Pancreas (tissue), 10 donors: ENCODE results near the gene CREBBP. TPM values are rescaled to one million over a fixed set of nuclear protein-coding genes. Genes with fewer than 3 reads are reported as not detected.

Experiments used
- ATAC-seq, 4 donors: fragments of 200-7000 bp; cut with Tn5 transposase; one replicate each; pipeline versions ENCODE4 v1.8.0 to v1.9.1; 2020; ENCODE audit warnings: mild to moderate bottlenecking in 4 of 4, moderate library complexity in 4 of 4
- DNase-seq, 6 donors: peaks; one replicate each; pipeline ENCODE4 v3.0.0-alpha.2; 2020
- FAIRE-seq: peaks from 2 replicates; lab custom pipeline; 2012; peaks lifted over from hg19 to GRCh38; lab: Jason Lieb, UNC
- H3K27ac ChIP-seq, 4 donors: fragments of 200-600 bp; sonication (generic); 1 replicate in 3 of 4; 2 replicates in 1 of 4; pipeline versions ENCODE4 v1.5.0 to v1.8.0; 2020
- H3K27me3 ChIP-seq, 4 donors: fragments of 200-600 bp; one replicate each; pipeline ENCODE4 v1.8.0; 2021
- H3K36me3 ChIP-seq, 3 donors: fragments of 200-600 bp; sonication (generic) in 1 of 3; one replicate each; pipeline versions ENCODE4 v1.5.0 to v1.8.0; 2020 to 2021
- H3K4me1 ChIP-seq, 3 donors: fragments of 200-600 bp; one replicate each; pipeline ENCODE4 v1.8.0; 2021
- H3K4me3 ChIP-seq, 4 donors: fragments of 200-600 bp; sonication (generic) in 2 of 4; one replicate each; pipeline versions ENCODE4 v1.5.0 to v1.8.0; 2020 to 2021
- H3K9me3 ChIP-seq, 4 donors: fragments of 200-600 bp; one replicate each; pipeline ENCODE4 v1.8.0; 2021
- WGBS, 2 donors: extraction: QIAGEN DNeasy Blood & Tissue Kit; methylation state at CpG; one replicate each; pipeline ENCODE4 v1.1.7; 2013; 5-methylcytosine and 5-hydroxymethylcytosine counted together
- intact Hi-C, 3 donors: fragments of 100-400 bp; cut with DNase I; formaldehyde crosslinking; loops; one replicate each; pipeline versions ENCODE4 v1.11.1 to v1.14.2; 2022
- polyA plus RNA-seq, 2 donors: library from polyadenylated mRNA; stranded (reverse); fragments of 200-250 nt; gene quantifications; one replicate each; pipeline ENCODE4 v1.2.3, GENCODE V29; 2013
- total RNA-seq, 6 donors: library from RNA; stranded (reverse); fragmentation: NEBNext Ultra II Directional in 4 of 6; extraction: Animal tissue kit (Norgen Biotek cat#: 25700) in 4 of 6; gene quantifications; one replicate each; pipeline versions ENCODE4 v1.2.1 to v1.2.4, GENCODE V29; 2021 to 2023
- TF ChIP-seq, protein P1 (sequence below), 4 donors: fragments of 200-600 bp; sonication (generic) in 3 of 4; IDR thresholded peaks; one replicate each; pipeline versions ENCODE4 v1.5.0 to v1.8.0; 2021; ENCODE audit warnings: antibody characterized with exemption in 4 of 4
- donor health status: healthy with polysubstance abuse.
- donor health status: DM: no; HTN: no; CAD: no; lungs with moderate emphysema.
- donor health status: DM: no; HTN: no; CAD: no.
- donor health status: control.
- donor health status: control.
- donor health status: Bipolar disorder and iron deficiency.
- donor health status: DM: yes; HTN: yes; CAD: no.
- donor health status: DM: no; HTN: no; CAD: no.
- donor health status: DM: no; HTN: no; CAD: no.
- donor health status: DM: yes; HTN: yes; CAD: no.

The CREBBP gene
- total and polyA plus RNA-seq, 8 donors, result 14.4 to 49.4 (median 30.2) TPM

DNA sequence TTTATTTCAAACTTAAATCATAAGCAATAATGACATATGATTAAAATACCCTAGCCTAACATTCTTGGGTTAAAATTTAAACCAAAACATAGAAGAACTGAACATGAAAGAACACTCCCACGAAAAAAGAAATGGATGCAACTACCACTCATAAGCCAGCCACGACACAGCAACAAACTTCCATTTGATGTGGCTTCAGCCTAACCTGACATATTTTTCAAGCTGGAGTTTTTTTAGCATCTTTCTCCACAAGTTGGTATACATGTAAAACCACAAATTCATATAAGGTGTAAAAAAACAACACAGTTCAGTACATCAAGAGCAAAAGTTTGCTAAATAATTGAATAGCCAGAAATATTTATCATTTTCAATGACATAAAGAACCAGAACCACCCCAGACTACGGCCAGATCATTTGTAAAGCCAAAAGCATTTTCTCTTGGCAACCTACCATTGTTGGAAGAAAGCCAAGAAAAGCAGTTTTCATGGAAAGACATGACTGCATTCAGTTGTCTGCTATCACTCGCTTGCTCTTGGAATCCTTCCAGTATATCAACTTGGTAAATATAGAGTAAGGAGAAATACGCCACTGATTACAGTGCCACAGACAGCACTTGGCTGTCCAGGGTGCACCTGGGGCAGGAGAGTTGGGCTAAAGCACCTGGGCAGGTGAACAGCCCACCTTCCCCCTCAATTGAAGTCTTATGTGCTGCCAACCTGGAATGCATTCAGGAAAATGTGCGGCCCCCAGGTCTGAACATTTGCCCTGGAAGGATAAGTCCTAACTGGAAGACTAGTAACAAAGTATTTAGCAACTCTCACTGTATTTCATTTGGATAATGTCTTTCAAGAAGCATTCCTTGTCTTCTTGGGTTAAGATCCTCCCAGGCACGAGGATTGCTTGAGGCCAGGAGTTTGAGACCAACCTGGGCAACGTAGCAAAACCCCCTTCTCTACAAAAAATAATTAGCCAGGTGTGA is 60.5 kb downstream of the CREBBP start:
- ATAC-seq, result peak; percentile 89 to 96 (median 94)
- Histone ChIP-seq H3K4me1 (peaks cover 15 to 49% (median 39%) of the 10 kb centered on the region in 3 donors), H3K27me3 (no peaks in the 10 kb centered on the region), H3K9me3 (no peaks in the 10 kb centered on the region), H3K4me3 (no peak overlapping the region), H3K27ac (peak overlapping the region in 2 of 4 donors; percentile 44 to 61), H3K36me3 (no peaks in the 10 kb centered on the region)
- no peak for FAIRE-seq
- WGBS, 2 donors, result 7 to 9% methylated on average over 8 of the region's 8 CpGs
- intact Hi-C loops, result no loop called here
- DNase-seq, result peak in 5 of 6 donors; percentile 49 to 65 (median 53)
- TF ChIP-seq, protein P1, sequence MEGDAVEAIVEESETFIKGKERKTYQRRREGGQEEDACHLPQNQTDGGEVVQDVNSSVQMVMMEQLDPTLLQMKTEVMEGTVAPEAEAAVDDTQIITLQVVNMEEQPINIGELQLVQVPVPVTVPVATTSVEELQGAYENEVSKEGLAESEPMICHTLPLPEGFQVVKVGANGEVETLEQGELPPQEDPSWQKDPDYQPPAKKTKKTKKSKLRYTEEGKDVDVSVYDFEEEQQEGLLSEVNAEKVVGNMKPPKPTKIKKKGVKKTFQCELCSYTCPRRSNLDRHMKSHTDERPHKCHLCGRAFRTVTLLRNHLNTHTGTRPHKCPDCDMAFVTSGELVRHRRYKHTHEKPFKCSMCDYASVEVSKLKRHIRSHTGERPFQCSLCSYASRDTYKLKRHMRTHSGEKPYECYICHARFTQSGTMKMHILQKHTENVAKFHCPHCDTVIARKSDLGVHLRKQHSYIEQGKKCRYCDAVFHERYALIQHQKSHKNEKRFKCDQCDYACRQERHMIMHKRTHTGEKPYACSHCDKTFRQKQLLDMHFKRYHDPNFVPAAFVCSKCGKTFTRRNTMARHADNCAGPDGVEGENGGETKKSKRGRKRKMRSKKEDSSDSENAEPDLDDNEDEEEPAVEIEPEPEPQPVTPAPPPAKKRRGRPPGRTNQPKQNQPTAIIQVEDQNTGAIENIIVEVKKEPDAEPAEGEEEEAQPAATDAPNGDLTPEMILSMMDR (IDR thresholded peaks at IDR 0.05), result no peak

GRCh38 chr16:3819175-3819527 is 61.4 kb downstream of the CREBBP start:
- TF ChIP-seq, protein P1 (IDR thresholded peaks at IDR 0.05), result no peak
- Histone ChIP-seq H3K27me3 (no peaks in the 10 kb centered on the region), H3K27ac (no peak overlapping the region), H3K4me3 (no peak overlapping the region), H3K4me1 (peaks cover 15 to 42% (median 35%) of the 10 kb centered on the region in 3 donors), H3K36me3 (no peaks in the 10 kb centered on the region), H3K9me3 (no peaks in the 10 kb centered on the region)
- intact Hi-C loops, result no loop called here
- ATAC-seq (no peak), FAIRE-seq (no peak), DNase-seq (no peak)
- 89 to 91% methylated on average over 6 of the region's 6 CpGs for WGBS, 2 donors

- intact Hi-C loops, result no loop called here
- no peaks in the 10 kb centered on the region for H3K36me3 ChIP-seq
- no peak for DNase-seq
- FAIRE-seq, result no peak
- peaks cover 15 to 32% (median 27%) of the 10 kb centered on the region in 3 donors for H3K4me1 ChIP-seq
- WGBS, 2 donors, result 65 to 67% methylated on average over 3 of the region's 3 CpGs
- no peak overlapping the region for H3K27ac ChIP-seq
- H3K4me3 ChIP-seq, result no peak overlapping the region
- no peak for ATAC-seq
- H3K9me3 ChIP-seq, result no peaks in the 10 kb centered on the region
- H3K27me3 ChIP-seq, result no peaks in the 10 kb centered on the region
- TF ChIP-seq, protein P1 (IDR thresholded peaks at IDR 0.05), result no peak
These were observed 64.2 kb downstream of the CREBBP start for GRCh38 chr16:3816326-3816725.

- no peaks in the 10 kb centered on the region for H3K27me3 ChIP-seq
- H3K9me3 ChIP-seq, result no peaks in the 10 kb centered on the region
- intact Hi-C loops, result no loop called here
- peaks cover 5 to 16% (median 11%) of the 10 kb centered on the region in 3 donors for H3K4me1 ChIP-seq
- no peak overlapping the region for H3K4me3 ChIP-seq
- H3K36me3 ChIP-seq, result peaks cover 0 to 3% (median 0%) of the 10 kb centered on the region in 3 donors
- TF ChIP-seq, protein P1 (IDR thresholded peaks at IDR 0.05), result no peak
- 81 to 86% methylated on average over 1 of the region's 1 CpG for WGBS, 2 donors
- no peak overlapping the region for H3K27ac ChIP-seq
- DNase-seq, result no peak
- peak in 2 of 4 donors; percentile 28 to 39 for ATAC-seq
- no peak for FAIRE-seq
These were observed 65.8 kb downstream of the CREBBP start for GRCh38 chr16:3814755-3815154.
